Measurements from ENCODE around the gene CCL15.

CCL15 gene

GRCh38 chr17:35949401-35949800, 52.0 kb downstream of the CCL15 start:
- DNase-seq (ENCODE audit: insufficient read length, low spot score): no peak
- FAIRE-seq: no peak

- DNase-seq (ENCODE audit: insufficient read length, low spot score): no peak
- no peak for FAIRE-seq
These were observed 53.3 kb downstream of the CCL15 start for GRCh38 chr17:35948092-35948491.

Data from HTR-8/SVneo (cell line).